Measurements from ENCODE around the gene OPA1.

The OPA1 gene

GRCh38 chr3:193746832-193747231 lies 153.8 kb downstream of the OPA1 start:
- DNase-seq, result no peak
